Measurements from ENCODE around the gene MAP2K6.
A peak's percentile ranks its signal among the peaks of the same experiment; 100 is the strongest.

The MAP2K6 gene

DNA sequence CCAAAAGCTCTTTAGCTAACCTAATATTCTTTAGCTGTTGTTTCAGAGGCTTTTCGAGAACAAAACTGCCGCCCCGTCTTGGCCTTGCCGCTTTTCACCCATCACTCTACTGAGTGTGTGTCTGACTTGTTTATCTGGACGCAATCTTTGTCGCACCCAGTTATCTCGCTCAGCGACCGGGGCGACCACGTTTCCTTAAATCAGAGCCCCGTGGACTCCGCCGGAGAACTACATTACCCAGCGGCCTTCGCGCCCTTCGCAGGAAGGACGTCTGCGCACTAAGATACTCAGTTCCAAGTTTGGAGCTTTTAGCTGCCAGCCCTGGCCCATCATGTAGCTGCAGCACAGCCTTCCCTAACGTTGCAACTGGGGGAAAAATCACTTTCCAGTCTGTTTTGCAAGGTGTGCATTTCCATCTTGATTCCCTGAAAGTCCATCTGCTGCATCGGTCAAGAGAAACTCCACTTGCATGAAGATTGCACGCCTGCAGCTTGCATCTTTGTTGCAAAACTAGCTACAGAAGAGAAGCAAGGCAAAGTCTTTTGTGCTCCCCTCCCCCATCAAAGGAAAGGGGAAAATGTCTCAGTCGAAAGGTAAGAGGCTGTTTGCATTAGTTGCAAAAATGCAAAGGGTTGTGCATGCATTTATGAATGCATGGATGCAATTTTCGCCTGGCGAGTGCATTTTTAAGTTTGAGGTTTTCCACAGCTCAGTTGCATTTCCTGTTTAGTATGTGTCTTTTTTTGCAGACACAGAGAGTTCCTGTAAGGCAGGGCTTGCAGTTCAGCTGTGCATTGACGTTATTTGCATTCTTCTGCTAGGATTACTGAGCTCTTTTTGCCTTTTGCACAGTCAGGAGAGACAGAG, at the start of gene MAP2K6:
Gene MAP2K6 (plus strand): TSS at position 290 of the 867 bp plus-strand sequence. CDS start 288 bp downstream, at position 578.
- DNase-seq, result peak in 57 of 58 donors; percentile 23 to 88 (median 77)

DNA sequence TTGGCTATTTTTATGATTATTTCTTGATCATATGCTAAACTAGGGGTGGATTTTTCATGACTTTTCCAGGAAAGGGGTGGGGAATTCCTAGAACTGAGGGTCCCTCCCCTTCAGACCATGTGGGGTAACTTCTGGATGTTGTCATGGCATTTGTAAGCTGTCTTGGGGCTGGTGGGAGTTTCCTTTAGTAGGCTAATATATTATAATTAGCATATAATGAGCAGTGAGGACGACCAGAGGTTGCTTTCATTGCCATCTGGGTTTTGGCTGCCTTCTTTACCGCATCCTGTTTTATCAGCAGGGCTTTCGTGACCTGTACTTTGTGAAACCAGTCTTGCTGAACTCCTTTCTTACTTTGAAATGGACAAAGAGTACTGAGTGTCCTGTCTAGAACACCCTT, 47.2 kb upstream of the MAP2K6 start:
- no peak for DNase-seq

DNA sequence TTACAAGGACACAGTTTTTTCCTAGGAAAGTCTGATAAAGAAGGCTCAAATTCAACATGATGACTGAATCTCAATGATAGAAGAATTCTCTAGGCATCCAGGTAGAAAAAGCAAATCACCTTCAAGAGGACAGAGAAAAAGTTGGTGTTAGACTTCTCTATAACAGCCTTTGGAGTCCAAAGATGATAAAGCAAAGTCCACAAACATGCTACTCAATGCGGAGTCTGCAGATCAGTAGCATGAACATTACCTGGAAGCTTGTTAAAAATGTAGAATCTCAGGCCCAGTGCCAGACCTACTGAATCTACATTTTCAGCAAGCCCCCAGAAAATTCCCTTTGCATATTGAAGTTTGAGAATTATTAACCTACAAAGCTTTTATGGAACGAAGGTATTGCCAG, 41.4 kb upstream of the MAP2K6 start:
- no peak for DNase-seq

DNA sequence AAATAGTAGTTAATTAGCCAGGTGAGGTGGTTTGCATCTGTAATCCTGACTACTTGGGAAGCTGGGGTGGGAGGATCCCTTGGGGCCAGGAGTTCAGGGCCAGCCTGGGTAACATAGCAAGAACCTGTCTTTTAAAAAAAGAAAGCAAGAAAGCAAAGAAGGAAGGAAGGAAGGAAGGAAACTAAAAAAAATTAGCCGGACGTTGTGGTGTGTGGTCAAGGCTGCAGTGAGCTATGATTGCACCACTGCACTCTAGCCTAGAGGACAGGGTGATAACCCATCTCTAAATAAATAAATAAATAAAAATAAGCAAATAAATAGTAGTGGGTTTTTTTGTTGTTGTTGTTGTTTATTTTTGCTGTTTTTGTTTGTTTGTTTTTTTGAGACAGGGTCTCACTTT, 39.3 kb upstream of the MAP2K6 start:
- DNase-seq, result no peak

DNA sequence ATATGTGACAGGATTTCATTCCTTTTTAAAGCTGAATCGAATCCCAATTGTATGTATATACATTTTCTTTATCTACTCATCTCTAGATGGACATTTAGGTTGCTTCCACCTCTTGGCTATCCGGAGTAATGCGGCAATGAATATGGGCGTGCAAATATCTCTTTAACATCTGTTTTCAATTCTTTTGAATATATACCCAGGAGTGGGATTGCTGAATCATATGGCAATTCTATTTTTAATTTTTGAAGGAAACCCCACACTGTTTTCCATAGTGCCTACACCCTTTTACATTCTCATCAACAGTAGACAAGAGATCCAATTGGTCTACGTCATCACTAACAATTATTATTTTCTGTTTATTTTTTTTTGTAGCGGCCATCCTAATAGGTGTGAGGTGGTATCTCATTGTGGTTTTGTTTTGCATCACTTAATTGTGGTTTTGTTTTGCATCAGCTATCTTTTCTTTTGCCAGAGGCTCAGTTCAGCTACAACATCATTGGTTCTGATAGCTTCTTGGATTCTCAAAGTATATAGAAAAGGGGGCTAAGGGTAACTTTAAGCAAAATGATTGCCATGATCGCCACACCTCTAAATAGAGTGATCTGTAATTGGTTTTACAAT, 25.6 kb upstream of the MAP2K6 start:
- no peak for DNase-seq

DNA sequence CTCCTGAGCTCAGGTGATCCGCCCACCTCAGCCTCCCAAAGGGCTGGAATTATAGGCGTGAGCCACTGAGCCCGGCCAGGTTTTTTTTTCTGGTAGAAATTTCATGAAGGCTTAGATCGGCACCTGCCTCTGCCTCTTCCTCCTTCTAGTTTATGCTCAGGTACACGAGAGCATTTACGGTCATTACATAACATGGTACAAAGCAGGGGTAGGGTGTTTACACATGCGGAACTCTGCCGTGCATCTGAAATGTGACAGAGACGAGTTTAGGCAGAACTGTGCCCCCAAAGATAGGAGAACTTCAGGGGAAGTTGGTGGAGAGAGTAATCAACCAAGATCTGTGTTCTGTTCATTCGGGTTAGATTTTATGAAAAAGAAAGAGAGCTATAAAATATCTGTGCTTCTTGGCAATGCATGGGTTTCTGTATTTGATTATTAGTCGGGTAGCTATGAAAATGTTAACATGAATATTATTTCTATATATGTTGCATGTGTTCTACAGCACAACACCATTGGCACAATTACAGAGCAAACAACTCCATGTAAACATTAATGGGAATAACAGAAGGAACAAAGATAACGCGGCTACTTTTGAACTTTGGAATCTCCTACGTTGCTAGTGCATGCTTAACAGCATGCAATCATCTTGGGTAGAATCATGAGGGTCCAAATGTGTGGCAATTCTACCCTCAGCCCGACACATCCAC, 23.5 kb upstream of the MAP2K6 start:
- DNase-seq, result no peak

DNA sequence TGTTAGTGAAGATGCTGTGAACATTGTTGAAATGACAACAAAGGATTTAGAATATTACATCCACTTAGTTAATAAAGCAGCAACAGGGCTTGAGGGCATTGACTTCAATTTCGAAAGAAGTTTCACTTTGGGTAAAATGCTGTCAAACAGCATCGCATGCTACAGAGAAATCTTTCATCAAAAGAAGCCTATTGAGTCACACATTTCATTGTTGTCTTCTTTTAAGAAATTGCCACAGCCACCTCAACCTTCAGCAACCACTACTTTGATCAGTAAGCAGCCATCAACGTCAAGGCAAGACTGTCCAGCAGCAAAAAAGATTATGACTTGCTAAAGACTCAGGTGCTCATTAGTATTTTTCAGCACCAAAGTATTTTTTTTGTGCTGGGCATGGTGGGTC, 13.2 kb upstream of the MAP2K6 start:
- DNase-seq, result no peak

DNA sequence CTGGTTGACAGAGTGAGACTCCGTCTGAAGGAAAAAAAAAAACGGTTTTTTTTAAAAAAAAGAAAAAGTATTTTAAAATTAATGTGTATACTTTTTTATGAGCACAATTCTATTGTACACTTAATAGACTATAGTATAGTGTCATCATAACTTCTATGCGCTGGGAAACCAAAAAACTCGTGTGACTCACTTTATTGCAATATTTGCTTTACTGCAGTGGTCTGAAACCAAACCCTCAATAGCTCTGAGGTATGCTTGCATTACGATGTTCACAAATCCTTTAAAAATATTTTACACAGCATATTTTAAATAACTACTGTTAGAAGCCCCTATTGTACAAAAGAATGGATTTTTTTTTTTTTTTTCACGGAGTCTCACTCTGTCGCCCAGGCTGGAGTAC, 12.4 kb upstream of the MAP2K6 start:
- no peak for DNase-seq

DNA sequence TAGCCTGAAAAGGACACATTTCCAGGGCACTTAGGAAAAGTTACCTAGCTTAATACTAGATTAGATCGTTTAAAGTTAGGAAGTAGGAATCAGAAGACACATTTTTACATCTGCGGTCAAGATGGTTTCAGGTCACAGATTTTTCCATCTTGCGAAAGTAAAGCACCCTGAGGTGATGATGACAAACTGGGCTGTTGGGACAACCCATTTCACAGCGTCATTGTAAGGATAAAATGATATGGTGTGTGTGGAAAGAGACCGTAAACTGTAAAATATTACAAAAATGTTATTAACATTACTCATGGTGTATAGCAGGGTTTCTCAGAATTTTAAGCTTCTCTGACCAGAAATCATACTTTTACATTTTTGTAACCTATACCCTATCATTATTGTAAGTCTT, 10.1 kb upstream of the MAP2K6 start:
- DNase-seq, result no peak

DNA sequence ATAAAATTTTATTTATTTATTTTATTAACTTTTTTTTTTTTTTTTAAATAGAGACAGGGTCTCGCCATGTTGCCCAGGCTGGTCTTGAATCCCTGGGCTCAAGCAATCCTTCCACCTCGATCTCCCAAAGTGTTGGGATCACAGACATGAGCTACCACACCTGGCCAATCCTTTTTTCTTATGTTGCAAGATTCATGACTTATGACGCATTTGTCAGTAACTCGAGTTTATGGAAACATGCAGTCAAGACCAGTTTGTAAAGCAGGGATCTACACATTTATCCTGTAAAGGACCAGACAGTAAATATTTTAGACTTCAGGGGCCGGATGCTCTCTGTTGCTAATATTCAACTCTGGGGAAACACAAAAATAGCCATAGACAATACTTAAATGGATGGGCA, 9.4 kb upstream of the MAP2K6 start:
- no peak for DNase-seq

DNA sequence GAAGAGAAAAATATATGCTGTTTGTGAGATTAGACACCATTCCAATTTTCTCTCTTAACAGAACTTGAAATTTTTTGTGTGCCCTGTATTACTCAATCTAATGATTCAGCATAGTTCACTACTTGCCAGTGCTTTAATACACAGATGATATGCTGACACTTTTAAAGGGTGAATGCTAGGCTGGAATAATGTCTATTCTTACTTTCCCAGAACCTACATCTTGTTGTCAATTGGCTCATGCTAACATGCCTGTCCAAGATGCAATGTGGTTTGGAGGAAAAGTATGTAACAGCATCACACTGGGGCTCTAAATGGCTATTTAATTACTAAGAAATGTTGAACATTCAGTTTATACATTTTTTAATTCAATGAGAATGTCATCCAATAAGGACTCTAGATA, 7.6 kb upstream of the MAP2K6 start:
- DNase-seq, result no peak

DNA sequence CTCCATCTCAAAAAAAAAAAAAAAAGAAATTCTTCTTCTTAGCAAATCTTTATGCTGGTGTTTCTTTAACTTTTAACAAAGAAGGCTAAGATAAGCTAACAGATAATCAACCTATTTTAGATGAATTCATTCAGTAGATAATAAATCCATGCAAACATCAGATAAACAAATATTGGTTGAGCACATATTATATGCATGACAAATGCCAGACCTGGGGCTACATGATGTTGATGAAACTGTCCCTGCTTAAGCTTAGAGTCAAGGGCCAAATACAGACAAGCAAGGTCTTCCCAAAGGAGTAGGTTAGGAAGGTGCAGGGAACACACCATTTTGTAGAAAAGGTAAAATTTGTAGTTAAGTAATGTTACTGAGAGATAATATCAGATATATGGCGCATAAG, 6.7 kb upstream of the MAP2K6 start:
- DNase-seq, result no peak

DNA sequence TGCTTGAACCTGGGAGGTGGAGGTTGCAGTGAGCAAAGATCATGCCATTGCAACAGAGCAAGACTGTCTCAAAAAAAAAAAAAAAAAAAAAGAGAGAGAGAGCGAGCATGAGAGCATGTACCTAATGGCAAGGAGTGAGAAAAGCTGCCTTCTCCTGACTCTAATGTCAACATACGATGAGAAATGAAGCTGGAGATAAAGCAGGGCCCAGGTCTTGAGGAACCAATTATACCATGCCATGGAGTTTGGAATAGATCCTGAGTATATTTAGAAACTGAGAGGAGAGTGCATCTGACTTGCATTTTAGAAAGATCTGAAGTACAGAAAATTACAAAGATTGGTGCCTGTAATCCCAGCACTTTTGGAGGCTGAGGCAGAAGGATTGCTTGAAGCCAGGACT, 3.8 kb upstream of the MAP2K6 start:
- no peak for DNase-seq

DNA sequence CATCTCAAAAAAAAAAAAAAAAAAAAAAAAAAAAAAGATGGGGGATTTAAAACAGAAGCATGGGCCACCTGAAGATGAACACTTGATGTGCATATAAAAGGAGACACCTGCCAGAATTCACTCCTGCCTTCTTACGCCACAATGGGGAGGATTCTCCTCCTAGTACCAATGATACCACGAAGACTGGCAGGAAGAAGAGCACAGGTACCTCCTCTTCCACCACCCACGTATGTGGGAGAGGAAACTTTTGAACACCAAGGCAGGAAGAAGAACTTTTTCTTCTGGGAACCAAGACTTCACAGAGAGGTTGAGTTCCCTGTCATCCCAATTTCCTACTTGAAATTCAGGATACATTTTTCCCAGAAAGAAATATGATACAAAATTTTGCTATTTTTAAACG, 2.7 kb upstream of the MAP2K6 start:
- no peak for DNase-seq

DNA sequence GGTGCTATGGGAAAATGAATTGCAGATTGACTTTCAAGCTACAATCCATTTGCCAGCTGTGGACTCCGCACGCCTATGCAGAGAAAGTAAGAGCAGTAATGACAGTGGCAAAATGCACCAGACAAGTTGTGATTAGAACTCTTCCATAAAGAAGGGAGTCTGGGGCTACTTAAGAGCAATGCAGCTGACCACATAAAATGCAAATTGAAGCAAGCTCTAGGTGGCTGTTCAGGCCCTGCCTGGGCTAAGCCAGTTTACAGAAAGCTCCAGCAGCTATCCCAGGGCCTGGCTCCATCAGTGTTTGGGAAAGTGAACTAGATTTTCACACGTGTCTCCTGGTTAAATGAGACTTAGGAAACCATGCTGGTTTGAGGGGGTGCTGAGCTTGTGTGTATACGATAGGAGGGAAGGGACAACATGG, 2.2 kb upstream of the MAP2K6 start:
- no peak for DNase-seq

DNA sequence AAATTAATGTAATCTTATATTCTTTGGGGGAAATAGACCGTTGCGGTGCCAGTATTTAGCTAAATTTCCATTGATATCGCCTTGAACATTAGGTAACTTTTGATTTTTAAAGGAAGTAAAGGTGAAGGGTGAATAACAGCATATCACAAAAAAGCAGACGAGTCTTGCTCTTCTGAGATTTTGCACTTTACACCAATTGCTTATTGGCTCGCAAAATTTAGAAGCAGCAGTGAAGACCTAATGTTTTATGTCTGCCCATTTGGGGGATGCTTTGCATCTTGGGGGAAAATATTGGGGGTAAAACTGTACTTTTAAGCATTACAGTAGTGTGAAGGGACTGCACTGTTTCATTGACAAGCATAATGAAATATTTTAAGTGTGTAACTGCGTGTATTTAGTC, 934 bp downstream of the MAP2K6 start:
- DNase-seq, result no peak

DNA sequence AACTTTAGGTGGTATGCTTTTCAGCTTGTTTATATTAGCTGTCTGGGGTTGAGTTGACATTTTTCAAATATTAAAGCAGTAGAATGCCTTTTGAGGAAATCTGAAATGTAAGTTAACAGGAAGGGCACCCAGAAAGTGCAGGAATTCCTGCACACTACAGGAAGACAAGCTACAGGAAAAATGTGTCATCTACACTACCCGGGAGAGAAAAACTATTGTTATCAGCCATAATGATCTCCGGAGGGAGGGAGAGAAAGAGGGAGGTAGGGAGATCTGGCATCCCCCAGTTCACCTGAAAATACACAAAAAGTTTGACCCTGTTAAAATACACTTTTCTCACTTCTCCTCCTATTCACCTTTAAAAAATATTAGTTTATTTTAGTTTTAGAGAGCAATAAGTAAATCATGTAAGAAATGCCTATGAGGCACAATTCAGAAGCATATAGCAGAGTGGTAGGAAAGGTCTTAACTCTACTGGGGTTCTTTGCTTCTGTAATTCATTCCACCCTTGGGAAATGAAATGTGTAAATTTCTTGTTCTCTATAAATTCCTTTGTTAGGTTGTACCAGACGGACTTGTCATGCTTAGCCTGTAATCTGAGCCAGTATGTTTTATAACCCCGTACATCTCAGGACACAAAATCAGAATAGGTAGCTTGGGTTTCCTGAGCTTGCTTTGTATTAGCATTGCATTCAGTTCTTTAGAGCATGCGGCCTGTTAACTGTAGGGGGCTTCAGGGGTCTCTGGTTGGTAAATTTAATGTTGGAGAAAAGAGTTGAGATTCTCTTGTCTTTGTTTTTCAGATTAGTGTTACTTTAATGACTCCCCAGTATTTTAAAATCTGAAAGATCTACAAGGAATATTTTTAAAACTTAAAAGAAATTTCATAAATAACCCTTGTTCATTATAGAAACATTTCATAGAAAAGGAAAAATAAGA, 3.3 kb downstream of the MAP2K6 start:
- no peak for DNase-seq

DNA sequence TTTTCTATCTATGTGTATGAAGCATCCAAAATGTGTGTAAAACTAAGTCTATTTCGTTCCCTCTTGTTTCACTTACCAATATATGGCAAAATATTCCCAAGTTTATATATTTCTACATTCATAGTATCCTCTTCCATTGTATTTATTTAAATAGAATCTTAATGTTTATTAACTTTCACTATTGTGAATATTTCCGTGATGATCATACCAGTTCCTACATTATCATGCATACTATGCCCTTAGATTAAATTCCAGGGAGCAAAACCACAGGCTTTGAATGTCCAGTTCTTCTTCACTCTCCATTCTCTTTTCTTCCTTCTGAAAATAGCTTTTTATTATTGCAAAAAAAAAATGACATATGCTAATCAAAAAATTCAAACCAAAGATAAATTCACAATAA, 4.0 kb downstream of the MAP2K6 start:
- DNase-seq, result no peak

DNA sequence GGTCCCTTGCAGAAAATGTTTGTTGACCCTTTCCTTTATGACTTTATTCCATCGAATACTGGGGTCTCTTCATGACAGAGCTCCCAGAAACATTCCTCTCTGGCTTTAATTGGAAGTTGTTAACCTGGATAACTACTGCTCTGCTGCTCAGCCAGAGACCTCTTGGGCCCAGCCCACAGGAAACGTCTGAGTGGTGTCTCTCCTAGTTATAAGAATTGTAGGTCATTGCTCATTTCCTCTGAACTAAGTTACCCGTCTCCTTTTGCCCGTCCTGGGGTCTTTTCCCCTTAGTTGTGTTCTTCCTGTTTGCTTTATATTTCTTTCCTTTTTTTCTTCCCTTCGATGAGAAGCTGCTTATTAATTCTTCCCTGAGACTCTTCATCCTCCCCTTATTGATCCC, 9.0 kb downstream of the MAP2K6 start:
- no peak for DNase-seq

DNA sequence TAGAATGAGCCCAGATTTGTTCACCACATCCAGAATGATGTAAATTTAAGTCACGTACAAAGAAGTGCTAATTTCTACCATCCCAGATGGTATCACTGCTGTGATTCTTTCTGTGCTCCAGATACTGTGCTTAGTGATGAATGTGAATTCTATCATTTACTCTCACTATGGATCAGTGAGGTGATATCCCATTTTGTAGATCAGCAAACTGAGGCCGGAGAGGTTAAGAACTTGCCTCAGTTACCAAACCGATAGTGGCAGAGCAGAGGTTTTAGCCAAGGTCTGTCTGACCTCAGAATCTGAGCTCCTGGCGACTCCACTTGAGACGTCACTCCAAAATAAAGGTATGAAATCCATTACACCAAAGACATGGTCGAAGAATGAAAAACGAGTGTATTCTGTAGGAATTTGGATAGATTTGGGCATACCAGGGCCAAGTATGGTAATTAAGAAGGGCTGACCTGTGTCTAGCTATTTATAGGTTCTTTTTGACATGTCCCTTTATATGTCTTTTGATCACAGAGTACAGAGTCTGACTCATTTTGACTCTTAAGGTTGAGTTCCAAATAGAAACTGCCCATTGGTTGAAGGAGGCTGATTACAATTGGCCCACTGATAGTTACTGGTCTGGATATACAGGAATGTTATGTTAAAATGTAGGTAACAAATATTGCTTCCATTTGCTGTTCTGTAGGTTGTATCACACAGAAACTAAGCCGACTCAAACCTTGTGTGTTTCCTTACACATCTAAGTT, 10.0 kb downstream of the MAP2K6 start:
- no peak for DNase-seq

DNA sequence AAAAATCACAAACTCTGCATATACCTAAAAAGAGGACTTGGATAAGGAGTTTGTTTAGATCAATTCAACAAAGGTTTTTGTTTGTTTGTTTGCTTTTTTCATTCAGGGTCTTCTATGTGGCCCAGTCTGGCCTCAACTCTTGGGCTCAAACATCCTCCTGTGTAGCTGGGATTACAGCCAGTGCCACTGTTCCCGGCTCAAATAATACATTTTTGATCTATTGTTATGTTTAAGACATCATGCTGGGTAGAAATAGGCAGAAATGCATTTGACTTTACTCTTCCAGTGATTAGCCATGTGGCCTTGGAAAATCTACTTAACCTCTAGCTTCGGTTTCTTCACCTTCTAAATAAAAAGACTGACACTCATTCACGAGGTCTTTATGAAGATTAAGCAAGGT, 11.5 kb downstream of the MAP2K6 start:
- no peak for DNase-seq

All from anterior cingulate cortex (tissue), 58 donors.